BE2C (cell line): ENCODE data around the gene SLC35F3.
A peak's percentile ranks its signal among the peaks of the same experiment; 100 is the strongest.

ENCODE experiments used
- DNase-seq: peaks from one replicate; pipeline ENCODE4 v3.0.0-alpha.2; 2020
- H3K27me3 ChIP-seq: fragments of 250-450 bp; sonication (Bioruptor Pico); 2 replicates; pipeline ENCODE4 v1.5.1; 2020; ENCODE audit warnings: mild to moderate bottlenecking
- H3K36me3 ChIP-seq: fragments of 250-450 bp; sonication (Bioruptor Pico); 2 replicates; pipeline ENCODE4 v1.5.1; 2020; ENCODE audit warnings: mild to moderate bottlenecking
- H3K4me1 ChIP-seq: fragments of 250-450 bp; sonication (Bioruptor Pico); 2 replicates; pipeline ENCODE4 v1.5.1; 2020
- H3K4me3 ChIP-seq: 2 replicates; pipeline ENCODE4 v1.5.1; 2011; ENCODE audit warnings: low read depth, low read length
- H3K9me3 ChIP-seq: fragments of 250-450 bp; sonication (Bioruptor Pico); 2 replicates; pipeline ENCODE4 v1.5.1; 2020
- TF ChIP-seq, protein P1 (sequence below): IDR thresholded peaks from 2 replicates; pipeline ENCODE4 v1.5.1; 2012; ENCODE audit warnings: mild to moderate bottlenecking, low read depth, low read length

The SLC35F3 gene

DNA sequence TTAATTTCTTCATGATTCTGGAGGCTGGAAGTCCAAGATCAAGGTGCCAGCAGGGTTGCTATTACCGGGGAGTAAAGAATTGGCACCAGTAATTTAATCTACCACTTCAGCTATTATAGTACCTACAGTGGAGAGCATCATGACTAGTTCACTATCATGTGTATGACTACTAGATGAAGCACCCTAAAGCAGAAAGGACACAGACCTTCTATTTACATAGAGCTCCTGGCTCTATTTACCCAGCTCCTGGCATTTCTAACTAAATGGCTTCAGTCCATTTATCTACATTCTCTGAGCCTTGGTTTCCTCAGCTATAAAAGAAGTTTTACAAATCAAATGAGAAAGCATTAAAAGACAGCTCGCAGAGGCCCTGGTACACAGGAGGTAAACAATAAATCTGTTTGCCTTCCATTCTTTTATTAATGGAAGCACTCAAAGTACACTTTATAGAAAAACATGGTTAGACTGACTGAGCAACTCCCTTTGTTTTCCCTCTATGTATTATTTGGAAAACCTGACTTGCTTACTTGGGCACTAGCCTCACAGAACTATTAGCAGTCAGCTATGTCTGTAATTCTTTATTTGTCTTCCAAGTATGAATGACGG is 203.0 kb downstream of the SLC35F3 start:
- DNase-seq: no peak
- Histone ChIP-seq H3K9me3 (no peaks in the 10 kb centered on the region), H3K27me3 (peaks cover 11% of the 10 kb centered on the region), H3K4me1 (no peaks in the 10 kb centered on the region), H3K36me3 (no peaks in the 10 kb centered on the region), H3K4me3 (no peak overlapping the region)
- TF ChIP-seq, protein P1, sequence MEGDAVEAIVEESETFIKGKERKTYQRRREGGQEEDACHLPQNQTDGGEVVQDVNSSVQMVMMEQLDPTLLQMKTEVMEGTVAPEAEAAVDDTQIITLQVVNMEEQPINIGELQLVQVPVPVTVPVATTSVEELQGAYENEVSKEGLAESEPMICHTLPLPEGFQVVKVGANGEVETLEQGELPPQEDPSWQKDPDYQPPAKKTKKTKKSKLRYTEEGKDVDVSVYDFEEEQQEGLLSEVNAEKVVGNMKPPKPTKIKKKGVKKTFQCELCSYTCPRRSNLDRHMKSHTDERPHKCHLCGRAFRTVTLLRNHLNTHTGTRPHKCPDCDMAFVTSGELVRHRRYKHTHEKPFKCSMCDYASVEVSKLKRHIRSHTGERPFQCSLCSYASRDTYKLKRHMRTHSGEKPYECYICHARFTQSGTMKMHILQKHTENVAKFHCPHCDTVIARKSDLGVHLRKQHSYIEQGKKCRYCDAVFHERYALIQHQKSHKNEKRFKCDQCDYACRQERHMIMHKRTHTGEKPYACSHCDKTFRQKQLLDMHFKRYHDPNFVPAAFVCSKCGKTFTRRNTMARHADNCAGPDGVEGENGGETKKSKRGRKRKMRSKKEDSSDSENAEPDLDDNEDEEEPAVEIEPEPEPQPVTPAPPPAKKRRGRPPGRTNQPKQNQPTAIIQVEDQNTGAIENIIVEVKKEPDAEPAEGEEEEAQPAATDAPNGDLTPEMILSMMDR: no peak

- no peaks in the 10 kb centered on the region for H3K9me3 ChIP-seq
- no peaks in the 10 kb centered on the region for H3K36me3 ChIP-seq
- no peak for DNase-seq
- H3K27me3 ChIP-seq: peaks cover 11% of the 10 kb centered on the region
- H3K4me3 ChIP-seq: no peak overlapping the region
- TF ChIP-seq, protein P1: no peak
- H3K4me1 ChIP-seq: no peaks in the 10 kb centered on the region
These were observed 204.4 kb downstream of the SLC35F3 start for GRCh38 chr1:234108921-234109320.

DNA sequence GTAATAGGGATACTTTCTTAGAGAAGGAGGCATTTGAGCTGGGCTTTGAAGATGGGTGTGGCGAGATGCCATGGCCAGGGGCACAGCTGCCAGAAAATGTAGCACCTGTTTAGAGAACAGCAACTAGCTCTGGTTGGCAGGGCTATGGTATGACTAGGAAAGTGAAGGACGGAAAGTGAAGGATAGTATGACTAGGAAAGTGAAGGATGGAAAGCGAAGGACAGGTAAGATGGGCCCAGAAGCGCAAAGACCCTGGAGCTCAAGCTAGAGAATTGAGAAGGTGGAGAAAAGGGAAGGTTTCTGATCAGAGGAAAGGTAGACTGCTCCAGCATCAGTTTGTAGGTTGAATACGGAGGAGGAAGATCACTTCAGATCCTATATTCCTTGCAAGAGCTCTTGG is 205.4 kb downstream of the SLC35F3 start:
- H3K4me3 ChIP-seq: no peak overlapping the region
- no peaks in the 10 kb centered on the region for H3K36me3 ChIP-seq
- no peaks in the 10 kb centered on the region for H3K9me3 ChIP-seq
- TF ChIP-seq, protein P1: no peak
- no peaks in the 10 kb centered on the region for H3K4me1 ChIP-seq
- peaks cover 11% of the 10 kb centered on the region for H3K27me3 ChIP-seq
- no peak for DNase-seq

DNA sequence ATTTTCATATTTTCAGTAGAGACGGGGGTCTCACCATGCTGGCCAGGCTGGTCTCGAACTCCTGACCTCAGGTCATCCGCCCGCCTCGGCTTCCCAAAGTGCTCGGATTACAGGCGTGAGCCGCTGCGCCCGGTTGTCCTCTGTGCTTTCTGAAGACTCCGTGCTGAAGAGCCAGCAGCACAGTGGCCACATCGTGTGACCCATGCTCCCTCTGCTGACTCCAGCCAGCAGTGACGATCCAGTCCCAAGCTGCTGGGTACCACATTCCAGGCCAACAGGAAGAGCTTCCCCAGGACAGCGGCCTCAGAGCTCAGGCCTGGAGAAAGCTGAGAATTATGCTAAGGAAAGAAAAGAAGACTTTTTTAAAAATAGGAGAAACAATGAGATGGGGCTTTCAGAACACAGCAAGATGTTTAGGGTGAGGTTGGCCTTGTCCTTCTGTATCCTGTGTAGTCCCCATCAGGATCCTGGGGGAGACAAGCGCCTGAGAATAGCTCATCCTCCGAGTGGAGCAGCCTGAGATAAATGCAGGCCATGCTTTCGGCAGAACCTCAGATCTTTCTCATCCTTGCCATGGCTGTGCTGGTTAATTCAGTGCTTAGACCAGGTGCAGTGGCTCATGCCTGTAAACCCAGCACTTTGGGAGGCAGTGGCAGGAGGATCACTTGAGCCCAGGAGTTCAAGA is 207.1 kb downstream of the SLC35F3 start:
- H3K9me3 ChIP-seq: no peaks in the 10 kb centered on the region
- H3K4me1 ChIP-seq: no peaks in the 10 kb centered on the region
- no peak overlapping the region for H3K4me3 ChIP-seq
- TF ChIP-seq, protein P1: peak; percentile 52
- peaks cover 11% of the 10 kb centered on the region for H3K27me3 ChIP-seq
- no peaks in the 10 kb centered on the region for H3K36me3 ChIP-seq
- peak; percentile 49 for DNase-seq

DNA sequence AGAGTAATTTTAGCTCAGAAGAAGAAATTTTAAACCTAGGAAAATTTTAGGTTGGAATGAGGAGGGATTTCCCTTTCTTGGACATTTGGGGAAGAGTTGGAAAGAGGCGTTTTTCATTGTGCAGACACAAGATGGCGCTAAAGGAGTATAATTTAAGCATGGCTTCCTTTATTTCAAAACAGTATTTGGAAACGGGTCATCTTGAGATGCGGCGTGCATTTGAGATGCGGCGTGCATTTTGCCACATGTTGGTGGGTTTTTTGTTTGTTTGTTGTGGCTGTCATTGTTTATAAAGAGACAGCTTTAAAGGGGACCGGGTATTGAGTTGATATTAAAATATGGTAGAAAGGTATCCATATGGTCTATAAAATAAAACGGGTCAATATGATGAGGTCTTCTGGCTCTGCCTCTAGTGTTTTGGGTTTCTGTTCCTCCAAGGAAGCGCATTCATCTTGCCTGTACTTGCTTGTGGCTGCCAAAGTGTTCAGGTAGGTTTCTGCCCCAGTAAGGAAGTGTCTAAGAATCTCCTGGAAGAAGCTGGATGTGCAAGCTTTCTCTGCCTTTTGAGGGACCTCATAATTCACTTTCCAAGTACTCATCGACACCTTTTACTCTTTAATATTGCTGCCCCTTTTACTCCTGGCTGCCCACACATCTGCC is 210.3 kb downstream of the SLC35F3 start:
- no peaks in the 10 kb centered on the region for H3K9me3 ChIP-seq
- H3K4me1 ChIP-seq: no peaks in the 10 kb centered on the region
- H3K4me3 ChIP-seq: peak overlapping the region; percentile 21; the same call in 1 of the 2 replicates
- TF ChIP-seq, protein P1: peak; percentile 82
- peaks cover 9% of the 10 kb centered on the region for H3K27me3 ChIP-seq
- no peaks in the 10 kb centered on the region for H3K36me3 ChIP-seq
- peak; percentile 35 for DNase-seq

DNA sequence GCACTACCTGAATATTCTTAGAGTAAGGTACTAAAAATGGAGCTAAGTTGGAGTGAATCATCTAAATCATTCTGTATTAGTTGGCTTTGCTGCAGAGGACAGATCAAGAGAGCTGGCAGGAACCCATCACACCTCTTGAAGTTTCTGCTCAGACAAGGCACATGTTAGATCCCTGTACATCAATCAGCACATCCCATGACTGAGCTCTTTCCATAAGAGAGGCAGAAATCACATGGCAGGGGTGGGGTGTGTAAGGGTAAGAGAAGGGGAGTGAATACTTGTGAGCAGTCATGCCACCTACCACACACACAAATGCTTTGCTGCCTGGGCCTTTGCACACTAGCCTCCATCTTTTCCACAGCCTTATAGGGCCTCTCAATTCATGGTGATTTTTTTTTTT is 214.4 kb downstream of the SLC35F3 start:
- Histone ChIP-seq H3K4me3 (no peak overlapping the region), H3K36me3 (no peaks in the 10 kb centered on the region), H3K4me1 (no peaks in the 10 kb centered on the region), H3K9me3 (peaks cover 3% of the 10 kb centered on the region; the same call in 1 of the 2 replicates), H3K27me3 (no peaks in the 10 kb centered on the region; the same call in 1 of the 2 replicates)
- no peak for DNase-seq
- TF ChIP-seq, protein P1: no peak
